HEK293 (cell line): ENCODE data around the gene IL4I1.

Experiments
- CTCF ChIA-PET: fragments of 350-600 bp; formaldehyde crosslinking; extraction: SDS; loops from one replicate; lab custom pipeline; 2021; ENCODE audit warnings: antibody characterized with exemption; lab: Yijun Ruan, JAX
- POLR2A ChIA-PET: fragments of 300-600 bp; formaldehyde crosslinking; extraction: SDS; loops from one replicate; lab custom pipeline; 2020; ENCODE audit warnings: antibody characterized with exemption, inconsistent platforms; lab: Yijun Ruan, JAX
- H3K27ac ChIP-seq: fragments of 200-500 bp; sonication (Bioruptor generic); 2 replicates; pipeline ENCODE4 v1.5.1; 2014; ENCODE audit warnings: low read depth, low read length, control low read depth, inconsistent platforms; ENCODE audit errors: extremely low read depth
- H3K36me3 ChIP-seq, 2 experiments: fragments of 200-500 bp in 1 of 2; sonication (Bioruptor generic) in 1 of 2; 1 replicate in 1 of 2; 2 replicates in 1 of 2; pipeline ENCODE4 v1.5.1; 2014 to 2017; ENCODE audit warnings: inconsistent platforms in 2 of 2, low read length in 2 of 2; ENCODE audit not compliant: control insufficient read depth in 2 of 2, insufficient read depth in 1 of 2
- H3K4me1 ChIP-seq: fragments of 200-500 bp; sonication (Bioruptor generic); 2 replicates; pipeline ENCODE4 v1.5.1; 2014; ENCODE audit warnings: mild to moderate bottlenecking, low read length, inconsistent platforms; ENCODE audit not compliant: control insufficient read depth, insufficient read depth
- H3K4me3 ChIP-seq: 2 replicates; pipeline ENCODE4 v1.5.1; 2011; ENCODE audit warnings: low read depth, mild to moderate bottlenecking, control low read depth, low read length, moderate library complexity
- H3K9me3 ChIP-seq: fragments of 200-500 bp; sonication (Bioruptor generic); 2 replicates; pipeline ENCODE4 v1.5.1; 2014; ENCODE audit warnings: low read depth, low read length, inconsistent platforms; ENCODE audit not compliant: control insufficient read depth, insufficient read depth
- GLI4 ChIP-seq: fragments of 450-650 bp; formaldehyde crosslinking; IDR thresholded peaks from 2 replicates; pipeline ENCODE4 v1.5.1; 2016; ENCODE audit warnings: missing biosample characterization, missing genetic modification characterization
- HOXA7 ChIP-seq: sonication (generic); formaldehyde crosslinking; IDR thresholded peaks from 2 replicates; pipeline ENCODE4 v1.8.1; 2022; ENCODE audit warnings: missing genetic modification reagents, borderline replicate concordance
- HOXC10 ChIP-seq: sonication (generic); formaldehyde crosslinking; IDR thresholded peaks from 2 replicates; pipeline ENCODE4 v1.8.1; 2023; ENCODE audit warnings: mild to moderate bottlenecking, missing genetic modification reagents
- MZF1 ChIP-seq: fragments of 450-650 bp; formaldehyde crosslinking; IDR thresholded peaks from 2 replicates; pipeline ENCODE4 v1.5.1; 2017; ENCODE audit warnings: missing biosample characterization, missing genetic modification characterization, borderline replicate concordance
- SETDB1 ChIP-seq: IDR thresholded peaks from one replicate; pipeline ENCODE4 v1.6.1; 2017; ENCODE audit warnings: mild to moderate bottlenecking, low read length, moderate library complexity, mixed read lengths; ENCODE audit not compliant: insufficient read length
- ZBTB17 ChIP-seq: fragments of 450-650 bp; formaldehyde crosslinking; IDR thresholded peaks from 2 replicates; pipeline ENCODE4 v1.5.1; 2016; ENCODE audit warnings: missing biosample characterization, missing genetic modification characterization
- ZEB2 ChIP-seq: fragments of 450-650 bp; formaldehyde crosslinking; IDR thresholded peaks from 2 replicates; pipeline ENCODE4 v1.5.1; 2016; ENCODE audit warnings: missing biosample characterization, missing genetic modification characterization
- ZNF133 ChIP-seq: fragments of 450-650 bp; formaldehyde crosslinking; IDR thresholded peaks from 2 replicates; pipeline ENCODE4 v1.5.1; 2016; ENCODE audit warnings: missing biosample characterization, missing genetic modification characterization
- ZNF138 ChIP-seq: fragments of 450-650 bp; formaldehyde crosslinking; IDR thresholded peaks from 2 replicates; pipeline ENCODE4 v1.5.1; 2016; ENCODE audit warnings: missing biosample characterization, missing genetic modification characterization, borderline replicate concordance
- ZNF155 ChIP-seq: fragments of 450-650 bp; formaldehyde crosslinking; IDR thresholded peaks from 2 replicates; pipeline ENCODE4 v1.5.1; 2016; ENCODE audit warnings: missing biosample characterization, missing genetic modification characterization
- ZNF2 ChIP-seq: fragments of 450-650 bp; formaldehyde crosslinking; IDR thresholded peaks from 2 replicates; pipeline ENCODE4 v1.5.1; 2016; ENCODE audit warnings: missing biosample characterization, missing genetic modification characterization
- ZNF221 ChIP-seq: fragments of 450-650 bp; formaldehyde crosslinking; IDR thresholded peaks from 2 replicates; pipeline ENCODE4 v1.5.1; 2017; ENCODE audit warnings: missing biosample characterization, missing genetic modification characterization, borderline replicate concordance
- ZNF292 ChIP-seq: fragments of 450-650 bp; formaldehyde crosslinking; IDR thresholded peaks from 2 replicates; pipeline ENCODE4 v1.5.1; 2016; ENCODE audit warnings: low read depth, missing biosample characterization, missing genetic modification characterization, borderline replicate concordance
- ZNF335 ChIP-seq: fragments of 450-650 bp; formaldehyde crosslinking; conservative IDR thresholded peaks from 2 replicates; pipeline ENCODE4 v1.5.1; 2016; ENCODE audit warnings: missing biosample characterization, missing genetic modification characterization
- ZNF394 ChIP-seq: fragments of 450-650 bp; formaldehyde crosslinking; IDR thresholded peaks from 2 replicates; pipeline ENCODE4 v1.5.1; 2016; ENCODE audit warnings: missing biosample characterization, missing genetic modification characterization, mild to moderate bottlenecking, moderate library complexity, borderline replicate concordance
- ZNF473 ChIP-seq: fragments of 450-650 bp; formaldehyde crosslinking; IDR thresholded peaks from 2 replicates; pipeline ENCODE4 v1.5.1; 2017; ENCODE audit warnings: missing biosample characterization, missing genetic modification characterization
- ZNF514 ChIP-seq: fragments of 450-650 bp; formaldehyde crosslinking; IDR thresholded peaks from 2 replicates; pipeline ENCODE4 v1.5.1; 2016; ENCODE audit warnings: missing biosample characterization, missing genetic modification characterization
- ZNF548 ChIP-seq: fragments of 450-650 bp; formaldehyde crosslinking; IDR thresholded peaks from 2 replicates; pipeline ENCODE4 v1.5.1; 2016; ENCODE audit warnings: missing biosample characterization, missing genetic modification characterization
- ZNF549 ChIP-seq: fragments of 450-650 bp; IDR thresholded peaks from 2 replicates; pipeline ENCODE4 v1.5.1; 2018; ENCODE audit warnings: missing biosample characterization, missing genetic modification characterization, mild to moderate bottlenecking, inconsistent platforms, moderate library complexity
- ZNF654 ChIP-seq: fragments of 450-650 bp; formaldehyde crosslinking; IDR thresholded peaks from 2 replicates; pipeline ENCODE4 v1.5.1; 2016; ENCODE audit warnings: low read depth, missing biosample characterization, missing genetic modification characterization
- ZNF785 ChIP-seq: fragments of 450-650 bp; formaldehyde crosslinking; IDR thresholded peaks from 2 replicates; pipeline ENCODE4 v1.5.1; 2016; ENCODE audit warnings: missing biosample characterization, missing genetic modification characterization
- TF ChIP-seq, protein P1 (sequence below): fragments of 450-650 bp; formaldehyde crosslinking; IDR thresholded peaks from 2 replicates; pipeline ENCODE4 v1.5.1; 2017; ENCODE audit warnings: missing biosample characterization, mild to moderate bottlenecking, missing genetic modification characterization, moderate library complexity
- TF ChIP-seq, protein P2 (sequence below): fragments of 450-650 bp; formaldehyde crosslinking; IDR thresholded peaks from 2 replicates; pipeline ENCODE4 v1.5.1; 2016; ENCODE audit warnings: missing biosample characterization, missing genetic modification characterization
- TF ChIP-seq, protein P3 (sequence below): sonication (generic); formaldehyde crosslinking; IDR thresholded peaks from 2 replicates; pipeline ENCODE4 v1.8.1; 2022; ENCODE audit warnings: mild to moderate bottlenecking, moderate library complexity, missing genetic modification reagents
- TF ChIP-seq, protein P4 (sequence below): fragments of 450-650 bp; formaldehyde crosslinking; IDR thresholded peaks from 2 replicates; pipeline ENCODE4 v1.5.1; 2016; ENCODE audit warnings: missing biosample characterization, missing genetic modification characterization, borderline replicate concordance

The IL4I1 gene

DNA sequence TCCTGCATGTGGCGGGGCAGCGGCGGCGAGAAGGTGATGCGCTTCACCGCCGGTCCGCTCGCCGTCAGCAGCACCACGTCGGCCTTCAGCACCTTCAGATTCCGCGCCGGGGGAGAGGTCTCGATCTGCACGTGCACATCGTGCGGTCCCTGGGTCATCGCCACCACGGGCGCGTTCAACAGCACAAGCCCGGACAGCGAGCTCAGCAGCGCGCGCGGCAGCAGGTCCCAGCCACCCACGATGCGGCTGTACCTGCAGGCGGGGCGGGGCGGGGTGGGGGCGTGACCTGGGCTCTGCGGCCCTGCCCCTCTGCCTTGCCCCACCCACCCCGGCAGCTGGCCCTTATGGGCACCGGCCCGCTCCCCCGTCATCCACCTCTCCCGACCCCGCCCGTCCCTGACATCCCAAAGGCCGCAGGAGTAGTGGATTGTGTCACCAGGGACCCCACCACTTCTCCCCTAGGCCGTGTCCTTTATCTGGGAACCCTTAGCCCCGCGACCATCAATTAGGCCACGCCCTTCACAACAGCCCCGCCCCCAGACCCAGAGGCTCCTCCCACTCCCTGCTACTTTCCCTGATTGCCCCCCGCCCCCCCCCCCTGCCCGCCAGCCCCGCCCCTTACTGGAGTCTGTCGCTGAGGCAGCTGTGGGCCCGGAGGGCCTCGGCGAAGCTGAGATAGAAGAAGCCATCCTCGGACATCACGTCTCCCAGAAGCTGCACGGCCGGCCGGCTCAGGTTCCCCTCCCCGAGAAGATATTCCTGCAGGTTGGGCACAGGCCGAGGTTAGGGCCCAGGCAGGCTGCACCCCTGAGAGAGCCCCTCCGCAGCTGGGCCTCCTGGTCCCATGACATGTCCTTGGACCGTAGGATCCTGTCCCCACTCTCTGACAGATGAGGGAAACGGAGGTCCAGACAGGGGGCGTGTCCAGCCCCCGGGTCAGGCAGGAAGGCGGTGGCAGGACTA, 6.1 kb downstream of the IL4I1 start (continued):
- TF ChIP-seq, protein P1, sequence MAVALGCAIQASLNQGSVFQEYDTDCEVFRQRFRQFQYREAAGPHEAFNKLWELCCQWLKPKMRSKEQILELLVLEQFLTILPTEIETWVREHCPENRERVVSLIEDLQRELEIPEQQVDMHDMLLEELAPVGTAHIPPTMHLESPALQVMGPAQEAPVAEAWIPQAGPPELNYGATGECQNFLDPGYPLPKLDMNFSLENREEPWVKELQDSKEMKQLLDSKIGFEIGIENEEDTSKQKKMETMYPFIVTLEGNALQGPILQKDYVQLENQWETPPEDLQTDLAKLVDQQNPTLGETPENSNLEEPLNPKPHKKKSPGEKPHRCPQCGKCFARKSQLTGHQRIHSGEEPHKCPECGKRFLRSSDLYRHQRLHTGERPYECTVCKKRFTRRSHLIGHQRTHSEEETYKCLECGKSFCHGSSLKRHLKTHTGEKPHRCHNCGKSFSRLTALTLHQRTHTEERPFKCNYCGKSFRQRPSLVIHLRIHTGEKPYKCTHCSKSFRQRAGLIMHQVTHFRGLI: no peak
- TF ChIP-seq ZBTB17 (tag by site-specific recombination): no peak
- no peak for TF ChIP-seq ZNF394 (tag by site-specific recombination)
- TF ChIP-seq ZNF292 (tag by site-specific recombination): no peak
- TF ChIP-seq GLI4 (tag by site-specific recombination): no peak
- TF ChIP-seq, protein P2, sequence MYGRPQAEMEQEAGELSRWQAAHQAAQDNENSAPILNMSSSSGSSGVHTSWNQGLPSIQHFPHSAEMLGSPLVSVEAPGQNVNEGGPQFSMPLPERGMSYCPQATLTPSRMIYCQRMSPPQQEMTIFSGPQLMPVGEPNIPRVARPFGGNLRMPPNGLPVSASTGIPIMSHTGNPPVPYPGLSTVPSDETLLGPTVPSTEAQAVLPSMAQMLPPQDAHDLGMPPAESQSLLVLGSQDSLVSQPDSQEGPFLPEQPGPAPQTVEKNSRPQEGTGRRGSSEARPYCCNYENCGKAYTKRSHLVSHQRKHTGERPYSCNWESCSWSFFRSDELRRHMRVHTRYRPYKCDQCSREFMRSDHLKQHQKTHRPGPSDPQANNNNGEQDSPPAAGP (tag by site-specific recombination): no peak
- TF ChIP-seq ZNF549 (tag by site-specific recombination): no peak
- TF ChIP-seq ZNF335 (tag by site-specific recombination): 0 out of 2 replicates have a peak, but pooled peaks have one; percentile 27
- no peak for TF ChIP-seq ZNF654 (tag by site-specific recombination)
- TF ChIP-seq ZNF2 (tag by site-specific recombination): peak; percentile 75
- no peak for TF ChIP-seq ZEB2 (tag by site-specific recombination)

DNA sequence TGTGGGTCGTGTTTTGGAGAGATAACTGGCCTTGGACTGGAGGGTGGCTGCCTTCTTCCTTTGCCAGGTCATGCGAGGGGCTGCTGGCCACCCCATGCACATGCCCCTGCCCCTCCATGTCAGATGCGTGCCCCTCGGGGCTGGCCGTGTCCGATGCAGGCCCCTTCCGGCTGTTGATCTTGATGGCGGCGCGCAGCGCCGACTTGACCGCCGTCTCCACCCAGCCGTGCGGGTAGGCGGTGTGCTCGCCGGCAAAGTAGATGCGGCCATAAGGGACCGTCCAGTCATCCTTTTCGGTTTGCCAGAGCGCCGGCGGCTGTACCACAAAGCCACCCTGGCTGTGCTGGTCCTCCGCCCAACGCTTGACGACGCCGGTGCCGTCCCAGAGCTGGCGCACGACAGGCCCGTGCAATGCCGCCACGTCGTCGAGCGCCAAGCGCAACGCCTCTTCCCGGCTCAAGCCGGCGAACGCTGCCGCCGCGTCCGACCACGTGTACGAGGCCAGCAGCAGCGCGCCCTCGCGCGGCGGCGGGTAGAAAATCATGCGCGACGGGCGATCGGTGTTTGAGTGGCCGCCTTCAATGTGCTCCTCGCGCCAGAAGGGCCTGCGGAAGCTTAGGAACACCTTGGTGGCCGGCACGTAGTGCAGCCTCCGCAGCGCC, 6.9 kb downstream of the IL4I1 start:
- H3K27ac ChIP-seq: no peak overlapping the region
- CTCF ChIA-PET: interaction anchor here (0.5 to 1.2 kb wide), 5 partner anchors 21 to 152 kb away, joined by 3 to 10 read pairs (median 4); no protein-coding TSS in a partner anchor
- no peaks in the 10 kb centered on the region for H3K9me3 ChIP-seq
- H3K4me3 ChIP-seq: peak overlapping the region; percentile 32
- POLR2A ChIA-PET: interaction anchor here (1.3 to 3.7 kb wide), 5 partner anchors 8 to 40 kb away, joined by 3 to 27 read pairs (median 7); partner anchors contain the start of genes AKT1S1, ATF5, NUP62 and TBC1D17
- no peaks in the 10 kb centered on the region for H3K4me1 ChIP-seq
- H3K36me3 ChIP-seq: peaks cover 3 to 10% of the 10 kb centered on the region in 2 experiments; a peak in 2 of 3 replicates
- TF ChIP-seq SETDB1 (peak; percentile 68), ZNF514 (tag by site-specific recombination) (no peak), ZNF133 (no peak)
- TF ChIP-seq, protein P3, sequence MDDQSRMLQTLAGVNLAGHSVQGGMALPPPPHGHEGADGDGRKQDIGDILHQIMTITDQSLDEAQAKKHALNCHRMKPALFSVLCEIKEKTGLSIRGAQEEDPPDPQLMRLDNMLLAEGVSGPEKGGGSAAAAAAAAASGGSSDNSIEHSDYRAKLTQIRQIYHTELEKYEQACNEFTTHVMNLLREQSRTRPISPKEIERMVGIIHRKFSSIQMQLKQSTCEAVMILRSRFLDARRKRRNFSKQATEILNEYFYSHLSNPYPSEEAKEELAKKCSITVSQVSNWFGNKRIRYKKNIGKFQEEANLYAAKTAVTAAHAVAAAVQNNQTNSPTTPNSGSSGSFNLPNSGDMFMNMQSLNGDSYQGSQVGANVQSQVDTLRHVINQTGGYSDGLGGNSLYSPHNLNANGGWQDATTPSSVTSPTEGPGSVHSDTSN: peak; percentile 59; the same call in 1 of the 2 replicates

DNA sequence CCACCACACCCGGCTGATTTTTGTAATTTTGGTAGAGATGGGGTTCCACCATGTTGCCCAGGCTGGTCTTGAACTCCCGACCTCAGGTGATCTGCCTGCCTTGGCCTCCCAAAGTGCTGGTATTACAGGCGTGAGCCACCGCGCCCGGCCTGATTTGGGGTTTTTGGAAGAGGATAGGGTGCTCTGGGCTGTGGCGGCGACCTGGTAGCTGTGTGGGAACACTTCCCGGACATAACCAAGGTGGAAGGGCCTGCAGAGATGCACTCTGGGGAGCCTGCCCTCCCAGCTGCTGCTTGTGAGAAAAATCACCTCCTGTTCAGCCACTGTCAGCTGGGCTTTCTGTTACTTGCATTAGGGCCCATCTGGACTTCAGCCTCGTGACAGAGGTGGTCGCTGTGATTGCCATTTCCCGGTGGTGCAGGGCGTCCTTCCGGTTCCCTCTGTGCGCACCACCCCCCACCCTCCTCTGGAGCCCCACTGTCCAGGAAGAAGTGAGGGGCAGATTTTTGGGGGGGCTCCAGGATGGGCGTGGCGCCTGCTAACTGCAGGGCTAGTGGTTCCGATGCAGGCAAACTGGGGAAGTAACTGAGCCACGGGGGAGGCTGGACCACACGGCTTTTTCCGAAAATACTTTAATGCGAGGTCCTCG, 7.5 kb downstream of the IL4I1 start:
- CTCF ChIA-PET: no interaction called here
- Histone ChIP-seq H3K9me3 (no peaks in the 10 kb centered on the region), H3K4me1 (no peaks in the 10 kb centered on the region), H3K36me3 (peaks cover 9 to 10% of the 10 kb centered on the region in 2 experiments; a peak in 2 of 3 replicates), H3K4me3 (no peak overlapping the region), H3K27ac (no peak overlapping the region)
- POLR2A ChIA-PET: interaction anchor here (0.6 to 1.7 kb wide), 2 partner anchors 8 to 302 kb away, joined by 6 to 7 read pairs; no protein-coding TSS in a partner anchor
- TF ChIP-seq ZNF138 (no peak), ZNF548 (tag by site-specific recombination) (no peak), HOXC10 (CRISPR knock-in tag) (no peak), ZNF155 (tag by site-specific recombination) (no peak), ZNF473 (tag by site-specific recombination) (no peak), ZNF221 (tag by site-specific recombination) (no peak), ZNF785 (tag by site-specific recombination) (no peak), ZNF2 (tag by site-specific recombination) (no peak), HOXA7 (CRISPR knock-in tag) (no peak), MZF1 (tag by site-specific recombination) (no peak)
- TF ChIP-seq, protein P4, sequence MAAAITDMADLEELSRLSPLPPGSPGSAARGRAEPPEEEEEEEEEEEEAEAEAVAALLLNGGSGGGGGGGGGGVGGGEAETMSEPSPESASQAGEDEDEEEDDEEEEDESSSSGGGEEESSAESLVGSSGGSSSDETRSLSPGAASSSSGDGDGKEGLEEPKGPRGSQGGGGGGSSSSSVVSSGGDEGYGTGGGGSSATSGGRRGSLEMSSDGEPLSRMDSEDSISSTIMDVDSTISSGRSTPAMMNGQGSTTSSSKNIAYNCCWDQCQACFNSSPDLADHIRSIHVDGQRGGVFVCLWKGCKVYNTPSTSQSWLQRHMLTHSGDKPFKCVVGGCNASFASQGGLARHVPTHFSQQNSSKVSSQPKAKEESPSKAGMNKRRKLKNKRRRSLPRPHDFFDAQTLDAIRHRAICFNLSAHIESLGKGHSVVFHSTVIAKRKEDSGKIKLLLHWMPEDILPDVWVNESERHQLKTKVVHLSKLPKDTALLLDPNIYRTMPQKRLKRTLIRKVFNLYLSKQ (tag by site-specific recombination): no peak
